HG03064 (cell line): ENCODE results near the gene SLC7A6.
"Not testable (repeated sequence)": the region's sequence is repeated elsewhere in the genome, so short reads cannot be mapped to it uniquely, and the experiment has no call there.

ENCODE experiments used
- ATAC-seq: cut with Tn5 transposase; IDR thresholded peaks from one replicate; pipeline ENCODE4 v1.9.1; 2021; ENCODE audit warnings: low read depth; ENCODE audit not compliant: unreplicated experiment

Gene SLC7A6

DNA sequence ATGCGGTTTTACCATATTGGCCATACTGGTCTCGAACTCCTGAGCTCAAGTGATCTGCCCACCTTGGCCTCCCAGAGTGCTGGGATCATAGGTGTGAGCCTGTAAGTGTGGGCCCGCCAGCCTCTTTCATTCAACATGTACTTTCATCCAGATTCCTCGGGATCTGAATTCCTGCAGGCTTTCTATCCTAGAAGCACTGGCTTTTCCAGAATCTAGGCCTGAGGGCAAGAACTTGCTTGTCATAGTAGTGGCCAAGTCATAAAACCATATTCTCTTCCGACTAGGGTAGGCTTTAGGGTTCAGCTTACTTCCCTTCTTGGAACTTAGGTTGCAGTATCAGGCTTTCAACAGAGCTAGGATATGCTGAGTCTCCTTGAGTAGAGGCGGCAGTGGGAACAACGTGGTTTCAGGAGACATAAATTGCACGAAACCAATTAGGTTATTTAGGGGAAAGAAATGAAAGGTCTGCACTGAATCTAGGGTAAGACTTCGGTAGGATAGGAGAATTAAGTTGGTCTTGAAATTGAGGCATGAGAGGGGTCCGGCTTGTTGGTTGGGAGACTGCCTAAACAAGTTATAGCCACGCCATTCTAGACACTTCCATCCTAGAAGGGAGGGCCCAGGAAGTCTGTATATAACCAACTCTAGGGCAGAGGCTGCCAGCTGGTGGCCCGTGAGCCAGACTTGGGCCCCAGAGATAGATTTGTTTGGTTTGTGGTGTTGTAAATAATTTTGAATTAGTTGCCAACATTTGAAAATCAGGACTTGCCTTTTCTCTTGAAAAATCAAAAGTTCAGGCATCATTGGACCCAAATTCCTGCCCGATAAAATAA lies 15.6 kb downstream of the SLC7A6 start:
- ATAC-seq = no peak

DNA sequence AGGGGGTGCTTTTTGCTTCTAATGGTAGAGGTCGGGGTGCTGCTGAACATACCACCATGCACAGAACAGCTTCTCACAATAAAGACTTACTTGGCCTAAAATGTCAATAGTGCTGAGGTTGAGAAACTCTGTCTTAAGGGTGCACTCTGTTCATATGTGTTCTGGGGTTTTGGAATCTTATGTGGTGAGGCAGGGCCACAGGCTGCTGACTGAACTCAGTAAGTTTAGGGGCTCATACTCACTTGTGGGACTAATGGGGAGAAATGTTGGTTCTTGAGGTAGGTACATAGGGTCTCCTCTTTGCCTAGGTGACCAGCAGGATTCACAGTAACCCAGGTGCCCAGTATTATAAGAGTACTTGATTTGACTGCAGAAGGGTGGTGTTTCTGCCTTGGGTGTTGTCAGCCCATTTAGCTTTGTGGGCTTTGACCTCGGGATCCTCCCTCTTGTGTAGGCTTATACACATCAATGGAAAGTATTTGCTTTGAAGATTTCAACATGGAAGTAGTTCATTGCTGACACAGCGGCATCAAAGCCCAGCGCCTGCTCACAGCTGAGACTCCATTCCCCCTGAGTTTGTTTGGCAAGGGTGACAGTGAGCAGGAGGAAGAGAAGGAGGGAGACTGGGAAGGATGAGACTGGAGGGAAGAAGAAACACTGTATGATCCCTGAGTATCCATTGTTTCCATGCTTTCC lies 17.2 kb downstream of the SLC7A6 start:
- ATAC-seq = no peak

DNA sequence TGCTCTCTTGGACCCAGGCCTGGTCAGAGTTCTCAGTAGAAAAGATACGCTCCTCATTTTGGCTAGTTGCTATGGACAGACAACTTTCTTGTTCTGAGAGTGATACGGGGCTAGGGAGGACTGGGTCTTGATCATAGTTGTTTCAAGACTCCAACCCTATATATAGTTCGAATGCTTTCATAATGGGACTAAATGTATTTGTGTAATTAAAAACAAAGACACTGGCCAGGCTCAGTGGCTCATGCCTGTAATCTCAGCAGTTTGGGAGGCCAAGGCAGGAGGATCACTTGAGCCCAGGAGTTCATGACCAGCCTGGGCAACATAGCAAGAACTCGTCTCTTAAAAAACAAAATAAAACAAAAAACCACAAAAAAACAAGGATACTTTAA lies 17.7 kb downstream of the SLC7A6 start:
- no peak for ATAC-seq

DNA sequence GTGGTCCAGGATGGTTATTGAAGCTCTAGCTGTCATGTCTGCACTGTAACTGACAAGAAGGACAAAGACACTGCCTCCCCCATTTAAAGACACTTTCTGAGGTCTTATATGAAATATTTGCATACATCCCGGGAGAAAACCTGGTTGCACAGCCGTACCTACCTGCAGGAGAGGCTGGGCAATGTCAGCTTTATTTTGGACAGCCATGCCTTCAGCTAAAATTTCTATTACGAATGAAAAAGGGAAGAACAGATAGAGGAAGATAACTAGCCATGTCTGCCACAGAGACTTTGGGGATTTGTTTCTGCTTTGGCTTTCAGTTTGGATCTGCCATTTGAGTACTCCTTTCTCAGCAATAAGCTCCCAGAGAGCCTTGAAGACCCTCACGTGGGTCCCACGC lies 19.0 kb downstream of the SLC7A6 start:
- ATAC-seq = no peak

DNA sequence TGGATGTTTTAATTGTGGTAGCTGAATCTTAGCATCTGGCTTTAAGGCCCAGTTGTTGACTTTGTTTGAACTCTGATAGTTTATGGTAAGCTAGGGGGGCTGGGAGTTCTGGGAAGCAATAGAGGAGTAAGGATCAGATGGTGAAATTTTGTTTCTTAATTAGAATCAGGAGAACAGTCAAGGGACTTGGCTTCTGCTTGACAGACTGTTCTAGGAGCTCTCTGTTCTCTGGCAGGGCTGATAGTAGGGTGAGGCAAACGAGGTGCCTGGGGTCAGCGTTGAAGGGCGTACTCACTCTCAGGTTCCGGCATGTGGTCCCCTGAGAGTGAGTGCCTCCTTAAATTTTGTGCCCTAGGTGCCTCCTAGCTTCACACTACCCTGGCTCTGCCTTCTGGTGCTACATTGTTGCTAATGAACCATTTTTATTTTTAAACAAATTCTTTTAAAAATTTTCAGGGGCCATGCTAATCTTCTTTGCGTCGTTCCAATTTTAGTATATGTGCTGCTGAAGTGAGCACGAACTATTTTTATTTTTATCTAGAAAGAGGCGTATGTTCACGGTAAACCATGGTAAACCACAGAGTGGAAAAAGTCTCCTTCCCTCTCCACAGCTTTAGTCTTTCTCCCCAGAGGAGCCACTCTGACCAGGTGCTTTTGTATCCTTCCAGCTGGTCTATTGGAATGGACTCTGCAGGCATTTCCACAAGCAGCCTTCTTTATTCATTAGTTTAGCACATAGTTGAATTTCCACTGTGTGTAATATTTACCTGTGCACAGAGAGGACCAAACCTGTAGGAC lies 19.7 kb downstream of the SLC7A6 start:
- no peak for ATAC-seq

DNA sequence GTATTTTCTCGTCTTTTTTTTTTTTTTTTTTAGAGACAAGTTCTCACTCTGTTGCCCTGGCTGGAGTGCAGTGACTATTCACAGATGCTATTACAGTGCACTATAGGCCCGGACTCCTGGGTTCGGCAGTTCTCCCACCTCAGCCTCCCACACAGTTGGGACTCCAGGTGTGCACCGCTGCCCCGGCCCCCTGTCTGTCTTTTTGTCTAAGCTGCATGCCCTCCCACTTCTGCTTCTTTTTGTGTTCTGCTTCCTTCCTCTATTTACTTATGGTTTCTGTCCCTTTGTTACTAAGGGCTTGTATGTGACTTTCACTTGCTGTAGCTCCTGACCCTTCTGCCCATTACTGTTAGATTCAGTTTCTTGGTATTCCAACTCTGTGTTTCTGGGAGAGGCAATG lies 20.5 kb downstream of the SLC7A6 start:
- no peak for ATAC-seq

DNA sequence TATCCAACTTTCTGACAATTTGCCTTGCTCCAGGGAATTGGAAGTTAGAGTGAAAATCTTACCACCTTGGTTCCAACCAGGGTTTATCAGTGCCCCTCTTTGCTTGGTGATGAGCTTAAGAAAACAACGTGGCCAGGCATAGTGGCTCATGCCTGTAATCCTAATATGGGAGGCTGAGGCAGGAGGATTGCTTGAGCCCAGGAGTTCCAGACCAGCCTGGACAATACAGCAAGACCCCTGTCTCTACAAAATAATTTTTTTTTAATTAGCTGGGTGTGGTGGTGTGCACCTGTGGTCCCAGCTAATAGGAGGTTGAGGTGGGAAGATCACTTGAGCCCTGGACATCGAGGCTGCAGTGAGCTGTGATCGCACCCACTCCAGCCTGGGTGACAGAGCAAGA lies 21.4 kb downstream of the SLC7A6 start:
- no peak for ATAC-seq

DNA sequence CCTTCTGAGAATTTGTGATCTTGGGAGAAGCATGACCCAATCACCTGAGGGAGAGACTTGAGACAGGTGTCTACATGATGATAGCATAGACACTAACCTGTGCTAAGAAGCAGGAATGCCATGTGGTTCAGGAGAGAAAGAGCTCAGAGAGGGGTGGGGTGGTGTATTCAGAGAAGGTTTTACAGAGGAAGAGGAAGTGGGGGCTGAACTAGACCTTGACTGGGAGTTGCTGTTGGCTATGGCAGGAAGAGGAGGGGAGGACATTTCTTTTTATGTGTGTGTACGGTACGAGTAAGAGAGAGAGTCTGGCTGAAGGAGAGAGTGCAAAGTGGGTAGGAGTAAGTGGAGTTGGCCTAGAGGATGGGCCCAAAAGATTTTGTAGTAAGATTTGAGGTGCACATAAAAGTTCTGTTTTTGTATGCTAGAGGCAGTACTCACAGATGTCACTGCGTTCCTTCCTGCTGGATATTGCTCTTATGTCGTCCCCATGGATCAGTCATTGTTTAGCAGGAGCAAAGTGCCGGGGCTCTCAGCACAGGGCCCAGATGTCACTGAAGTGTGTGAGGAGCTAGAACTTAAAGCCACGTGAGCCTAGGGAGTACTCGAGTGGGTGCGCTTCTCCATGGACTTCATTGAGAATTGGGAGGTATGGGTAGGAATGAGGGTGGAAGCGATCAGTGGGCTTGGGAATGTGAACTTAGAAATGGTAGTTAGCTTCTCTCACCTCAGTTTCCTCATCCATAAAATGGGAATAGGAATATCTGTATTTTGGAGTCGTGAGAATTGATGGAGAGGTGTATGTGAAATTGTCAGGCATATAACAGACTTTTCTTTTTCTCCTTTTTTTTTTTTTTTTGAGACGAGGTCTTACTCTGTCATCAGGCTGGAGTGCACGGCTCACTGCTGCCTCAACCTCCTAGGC lies 22.1 kb downstream of the SLC7A6 start:
- ATAC-seq = no peak

DNA sequence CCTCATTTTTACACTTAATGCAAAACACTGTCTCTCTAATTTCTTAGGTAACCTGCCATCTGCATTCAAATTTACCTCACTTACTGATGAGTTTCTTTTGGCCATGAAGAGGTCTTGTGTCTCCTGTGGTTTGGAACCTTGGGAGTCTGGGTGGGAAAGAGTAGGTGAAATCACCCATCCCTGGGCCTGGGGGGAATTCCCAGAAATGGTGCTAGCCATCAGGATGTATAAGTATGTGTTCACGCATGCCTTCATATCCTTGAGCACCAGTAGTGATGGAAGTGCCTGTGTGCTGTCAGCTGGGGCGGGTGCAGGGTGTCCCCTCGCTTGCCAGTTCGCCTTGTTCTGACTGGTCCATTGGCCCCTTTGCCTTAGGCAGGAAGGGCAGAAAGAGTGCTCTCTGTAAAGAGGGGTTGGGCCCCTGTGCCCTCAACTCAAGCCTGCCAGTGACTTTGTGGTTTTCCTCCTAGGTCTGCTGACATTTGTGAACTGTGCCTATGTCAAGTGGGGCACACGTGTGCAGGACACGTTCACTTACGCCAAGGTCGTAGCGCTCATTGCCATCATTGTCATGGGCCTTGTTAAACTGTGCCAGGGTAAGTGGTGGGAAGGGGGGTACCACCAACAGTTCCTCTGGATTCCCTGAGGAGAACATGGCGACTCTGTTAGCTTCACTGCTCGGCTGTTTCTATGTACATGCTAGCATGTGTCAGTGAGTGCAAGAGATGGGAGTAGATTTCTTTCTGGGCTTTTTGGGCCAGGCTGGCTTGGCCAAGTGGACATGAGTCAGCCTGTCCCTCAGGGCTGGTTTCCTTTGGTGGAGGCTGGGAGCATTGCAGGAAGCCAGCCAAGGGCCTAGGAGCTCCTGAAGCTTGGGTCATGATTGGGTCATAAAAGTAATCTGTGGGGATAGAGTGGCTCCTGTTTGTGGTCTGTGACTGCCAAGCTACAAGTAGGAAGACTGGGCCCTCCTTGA lies 23.2 kb downstream of the SLC7A6 start:
- ATAC-seq = no peak

DNA sequence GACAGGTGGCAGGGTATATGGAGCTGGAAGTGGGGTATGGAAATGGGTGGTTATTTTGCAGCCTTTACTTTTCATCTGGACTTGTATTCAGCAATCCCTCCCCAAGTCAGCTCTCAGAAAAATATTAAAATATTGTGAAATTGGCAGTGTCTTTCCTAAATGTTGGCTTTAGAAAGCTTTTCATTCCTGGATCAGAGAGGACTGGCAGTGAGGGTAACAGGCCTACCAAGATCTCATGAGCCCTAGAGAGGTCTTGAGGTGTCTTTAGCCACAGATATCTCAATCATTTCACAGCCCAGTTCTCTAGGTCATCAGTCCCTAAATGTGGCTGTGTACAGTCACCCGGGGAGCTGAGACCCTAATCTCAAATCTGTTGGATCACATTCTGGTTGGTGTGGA lies 23.9 kb downstream of the SLC7A6 start:
- ATAC-seq = no peak

DNA sequence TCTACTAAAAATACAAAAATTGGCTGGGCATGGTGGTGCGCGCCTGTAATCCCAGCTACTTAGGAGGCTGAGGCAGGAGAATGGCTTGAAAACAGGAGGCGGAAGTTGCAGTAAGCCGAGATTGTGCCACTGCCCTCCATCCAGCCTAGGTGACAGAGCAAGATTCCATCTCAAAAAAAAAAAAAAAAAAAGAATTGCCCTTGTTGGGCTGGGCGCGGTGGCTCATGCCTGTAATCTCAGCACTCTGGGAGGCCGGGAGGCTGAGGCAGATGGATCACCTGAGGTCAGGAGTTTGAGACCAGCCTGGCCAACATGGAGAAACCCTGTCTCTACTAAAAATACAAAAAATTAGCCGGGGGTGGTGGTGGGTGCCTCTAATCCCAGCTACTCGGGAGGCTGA lies 24.5 kb downstream of the SLC7A6 start:
- not testable (repeated sequence) for ATAC-seq

DNA sequence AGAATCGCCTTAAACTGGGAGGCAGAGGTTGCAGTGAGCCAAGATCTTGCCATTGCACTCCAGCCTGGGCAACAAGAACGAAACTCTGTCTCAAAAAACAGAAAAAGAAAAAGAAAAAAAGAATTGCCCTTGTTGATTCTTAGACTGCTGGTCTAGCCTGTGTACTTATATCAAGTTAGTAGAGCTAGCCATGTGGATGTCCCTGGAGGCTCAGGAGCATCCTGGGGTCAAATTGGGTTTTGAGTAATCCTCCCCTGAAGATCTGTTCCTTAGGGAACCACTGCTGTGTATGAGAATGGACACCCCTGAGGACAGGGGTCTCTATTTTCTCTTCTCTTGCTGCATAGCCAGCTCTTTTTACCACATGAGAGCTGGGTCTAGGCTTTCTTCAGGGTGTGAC lies 24.9 kb downstream of the SLC7A6 start:
- no peak for ATAC-seq

DNA sequence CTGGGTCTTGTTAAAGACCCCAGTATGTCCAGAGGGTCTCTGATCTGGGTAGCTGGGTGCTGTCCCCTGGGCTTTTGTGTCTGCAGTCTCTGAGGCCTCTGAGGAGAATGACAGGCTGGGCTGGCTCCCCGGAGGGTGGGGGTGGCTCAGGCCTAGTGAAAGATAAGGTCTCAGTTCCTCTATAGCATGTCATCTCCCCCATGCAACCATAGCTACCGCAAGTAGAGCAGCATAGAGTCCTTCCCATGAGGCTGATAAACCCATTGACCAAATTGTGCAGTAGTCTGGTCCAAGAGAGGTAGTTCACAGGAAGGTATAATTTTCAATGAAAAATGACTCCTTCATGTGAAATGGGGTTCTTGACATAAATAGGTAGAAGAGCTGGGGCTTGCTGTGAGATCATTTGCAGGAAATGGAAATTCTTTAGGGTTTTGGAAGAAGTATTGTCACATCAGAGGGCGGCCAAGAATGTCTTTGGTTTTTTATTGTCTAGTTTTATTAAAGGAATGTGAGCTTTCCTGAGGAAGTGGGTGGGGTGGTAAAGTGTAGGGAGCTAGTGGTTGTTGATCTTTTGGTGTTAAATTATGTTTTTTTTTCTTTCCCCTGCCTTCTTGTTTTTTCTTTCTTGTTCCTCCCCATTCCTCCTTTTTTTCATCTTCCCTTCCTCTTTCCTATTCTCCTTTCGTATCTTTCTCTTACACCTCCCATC lies 25.4 kb downstream of the SLC7A6 start:
- ATAC-seq = peak; percentile 81

DNA sequence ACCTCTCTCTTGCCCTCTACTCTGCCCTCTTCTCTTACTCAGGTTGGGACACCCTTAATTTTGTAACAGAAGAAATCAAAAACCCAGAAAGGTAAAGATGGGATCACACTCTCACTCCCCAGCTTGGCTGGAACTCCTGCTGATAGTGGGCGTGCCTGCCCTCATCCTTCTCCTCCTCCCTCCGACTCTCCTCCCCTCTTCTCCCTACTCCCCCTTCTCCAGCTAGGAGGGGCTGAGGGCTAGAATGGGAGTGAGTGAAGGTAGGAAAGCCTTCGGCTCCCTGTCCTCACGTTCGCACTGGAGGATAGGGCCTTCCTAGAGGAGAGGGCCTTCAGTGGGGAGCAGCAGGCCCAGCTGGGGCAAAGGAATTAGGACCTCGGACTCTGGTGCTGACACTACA lies 26.1 kb downstream of the SLC7A6 start:
- ATAC-seq = no peak

DNA sequence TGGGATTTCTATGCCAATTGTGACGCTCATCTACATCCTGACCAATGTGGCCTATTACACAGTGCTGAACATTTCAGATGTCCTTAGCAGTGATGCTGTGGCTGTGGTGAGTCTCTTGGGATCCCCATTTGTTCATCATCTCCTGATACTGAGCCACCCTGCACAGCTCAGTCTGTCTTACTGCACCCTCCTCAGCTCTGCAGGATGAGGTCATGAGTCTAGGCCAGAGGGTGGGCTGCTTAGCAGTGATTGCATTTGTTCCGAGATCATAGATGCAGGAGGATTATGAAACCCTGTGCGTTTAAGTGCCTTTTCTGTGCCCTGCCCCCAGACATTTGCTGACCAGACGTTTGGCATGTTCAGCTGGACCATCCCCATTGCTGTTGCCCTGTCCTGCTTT lies 26.9 kb downstream of the SLC7A6 start:
- no peak for ATAC-seq

DNA sequence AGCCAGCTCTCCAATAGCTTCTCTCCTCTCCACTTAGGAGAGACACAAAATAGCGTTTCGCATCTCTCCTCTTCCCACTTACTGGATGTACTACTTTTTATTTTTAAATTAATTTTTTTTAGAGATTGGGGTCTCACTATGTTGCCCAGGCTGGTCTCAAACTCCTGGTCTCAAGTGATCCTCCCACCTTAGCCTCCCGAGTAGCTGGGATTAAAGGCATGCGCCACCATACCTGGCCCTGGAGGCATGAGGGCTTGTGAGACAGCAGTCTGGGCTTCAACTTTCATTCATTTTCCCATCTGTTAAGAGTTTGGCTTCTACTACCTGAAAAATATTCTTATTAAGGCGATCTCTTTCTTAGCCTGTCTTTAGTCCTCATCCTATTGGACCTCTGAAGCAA lies 28.1 kb downstream of the SLC7A6 start:
- no peak for ATAC-seq

DNA sequence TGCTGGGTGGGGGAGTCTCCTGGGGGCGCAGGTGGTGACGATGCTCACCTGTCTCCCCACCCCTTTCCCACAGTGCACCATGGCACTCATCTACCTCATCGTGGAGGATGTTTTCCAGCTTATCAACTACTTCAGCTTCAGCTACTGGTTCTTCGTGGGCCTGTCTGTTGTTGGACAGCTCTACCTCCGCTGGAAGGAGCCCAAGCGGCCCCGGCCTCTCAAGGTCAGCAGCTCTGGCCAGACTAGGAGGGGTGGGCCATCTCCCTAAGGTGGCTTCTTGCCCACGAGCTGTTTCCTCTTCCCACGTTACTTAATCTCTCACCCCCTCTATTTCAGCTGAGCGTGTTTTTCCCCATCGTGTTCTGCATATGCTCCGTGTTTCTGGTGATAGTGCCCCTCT lies 32.0 kb downstream of the SLC7A6 start:
- ATAC-seq = no peak

DNA sequence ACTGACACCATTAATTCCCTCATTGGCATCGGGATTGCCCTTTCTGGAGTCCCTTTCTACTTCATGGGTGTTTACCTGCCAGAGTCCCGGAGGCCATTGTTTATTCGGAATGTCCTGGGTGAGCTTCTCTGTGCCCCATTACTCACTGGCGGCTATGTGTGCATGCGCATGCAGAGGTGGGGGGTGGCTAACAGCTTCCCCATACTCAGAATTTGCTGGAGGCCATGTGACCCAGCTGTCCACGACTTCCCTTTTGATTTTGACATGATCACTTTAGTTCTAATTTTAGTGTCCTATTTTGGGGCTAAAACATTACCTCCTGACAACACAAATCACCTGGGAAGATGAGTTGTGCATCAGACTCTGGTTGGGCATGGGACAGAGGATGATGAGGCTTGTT lies 32.4 kb downstream of the SLC7A6 start:
- no peak for ATAC-seq

DNA sequence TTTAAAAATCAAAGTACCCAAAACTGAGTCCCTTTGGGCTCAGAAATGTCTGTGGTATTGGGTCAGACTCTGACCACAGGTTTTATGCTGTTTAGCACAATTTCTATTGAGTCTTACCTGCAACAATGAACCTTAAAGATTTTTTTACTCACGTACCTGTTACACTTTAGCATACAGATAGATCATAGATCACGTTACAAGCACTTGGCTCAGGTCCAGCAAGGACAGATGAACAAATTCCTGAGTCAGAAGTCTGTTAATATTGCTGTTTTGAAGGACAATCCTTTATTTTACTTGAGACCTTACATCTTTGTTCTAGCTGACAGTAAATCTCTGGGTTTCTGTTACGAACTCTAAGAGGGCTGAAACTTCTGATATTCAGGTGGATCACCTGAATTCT lies 33.6 kb downstream of the SLC7A6 start:
- ATAC-seq = no peak
